ENCODE measurements around the gene PIBF1. TPM values are rescaled to one million over a fixed set of nuclear protein-coding genes. Genes with fewer than 3 reads are reported as not detected.

The PIBF1 gene
- total RNA-seq, 1 donor from 2014 or later = 16.9 TPM

DNA sequence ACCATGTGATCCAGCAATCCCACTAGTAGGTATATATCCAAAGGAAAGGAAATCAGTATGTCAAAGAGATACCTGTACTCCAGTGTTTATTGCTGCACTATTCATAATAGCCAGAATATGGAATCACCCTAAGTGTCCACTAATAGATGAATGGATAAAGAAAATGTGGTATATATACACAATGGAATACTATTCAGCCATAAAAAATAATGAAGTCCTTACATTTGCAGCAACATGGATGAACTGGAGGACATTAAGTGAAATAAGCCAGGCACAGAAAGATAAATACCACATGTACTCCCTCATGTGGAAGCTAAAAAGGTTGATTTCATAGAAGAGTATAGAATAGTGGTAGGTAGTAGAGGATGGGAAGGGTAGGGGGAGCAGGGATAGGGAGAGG lies 30.7 kb upstream of the PIBF1 start:
- intact Hi-C loops (cut with DNase I) = no loop called here
- Histone ChIP-seq H3K4me3 (no peak overlapping the region), H3K27me3 (no peaks in the 10 kb centered on the region), H3K27ac (no peak overlapping the region), H3K9me3 (no peaks in the 10 kb centered on the region), H3K4me1 (no peaks in the 10 kb centered on the region), H3K36me3 (peaks cover 0 to 15% of the 10 kb centered on the region in 2 donors)
- TF ChIP-seq POLR2AphosphoS5 (IDR thresholded peaks at IDR 0.05; ENCODE audit: insufficient read depth in 1 of 2, low read depth in 1 of 2) = no peak
- TF ChIP-seq, protein P1, sequence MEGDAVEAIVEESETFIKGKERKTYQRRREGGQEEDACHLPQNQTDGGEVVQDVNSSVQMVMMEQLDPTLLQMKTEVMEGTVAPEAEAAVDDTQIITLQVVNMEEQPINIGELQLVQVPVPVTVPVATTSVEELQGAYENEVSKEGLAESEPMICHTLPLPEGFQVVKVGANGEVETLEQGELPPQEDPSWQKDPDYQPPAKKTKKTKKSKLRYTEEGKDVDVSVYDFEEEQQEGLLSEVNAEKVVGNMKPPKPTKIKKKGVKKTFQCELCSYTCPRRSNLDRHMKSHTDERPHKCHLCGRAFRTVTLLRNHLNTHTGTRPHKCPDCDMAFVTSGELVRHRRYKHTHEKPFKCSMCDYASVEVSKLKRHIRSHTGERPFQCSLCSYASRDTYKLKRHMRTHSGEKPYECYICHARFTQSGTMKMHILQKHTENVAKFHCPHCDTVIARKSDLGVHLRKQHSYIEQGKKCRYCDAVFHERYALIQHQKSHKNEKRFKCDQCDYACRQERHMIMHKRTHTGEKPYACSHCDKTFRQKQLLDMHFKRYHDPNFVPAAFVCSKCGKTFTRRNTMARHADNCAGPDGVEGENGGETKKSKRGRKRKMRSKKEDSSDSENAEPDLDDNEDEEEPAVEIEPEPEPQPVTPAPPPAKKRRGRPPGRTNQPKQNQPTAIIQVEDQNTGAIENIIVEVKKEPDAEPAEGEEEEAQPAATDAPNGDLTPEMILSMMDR (IDR thresholded peaks at IDR 0.05) = no peak
- TF ChIP-seq POLR2A (IDR thresholded peaks at IDR 0.05) = no peak
- no peak for DNase-seq (ENCODE audit: extremely low spot score in 2 of 2)

GRCh38 chr13:72754111-72754510 lies 27.8 kb upstream of the PIBF1 start:
- no peak overlapping the region for H3K27ac ChIP-seq
- H3K4me3 ChIP-seq = no peak overlapping the region
- H3K27me3 ChIP-seq = no peaks in the 10 kb centered on the region
- H3K9me3 ChIP-seq = no peaks in the 10 kb centered on the region
- TF ChIP-seq POLR2AphosphoS5 (IDR thresholded peaks at IDR 0.05; ENCODE audit: insufficient read depth in 1 of 2, low read depth in 1 of 2) (no peak), POLR2A (IDR thresholded peaks at IDR 0.05) (no peak)
- TF ChIP-seq, protein P1 (IDR thresholded peaks at IDR 0.05) = no peak
- intact Hi-C loops (cut with DNase I) = no loop called here
- no peak for DNase-seq (ENCODE audit: extremely low spot score in 2 of 2)
- H3K4me1 ChIP-seq = no peaks in the 10 kb centered on the region
- peaks cover 0 to 39% of the 10 kb centered on the region in 2 donors for H3K36me3 ChIP-seq

DNA sequence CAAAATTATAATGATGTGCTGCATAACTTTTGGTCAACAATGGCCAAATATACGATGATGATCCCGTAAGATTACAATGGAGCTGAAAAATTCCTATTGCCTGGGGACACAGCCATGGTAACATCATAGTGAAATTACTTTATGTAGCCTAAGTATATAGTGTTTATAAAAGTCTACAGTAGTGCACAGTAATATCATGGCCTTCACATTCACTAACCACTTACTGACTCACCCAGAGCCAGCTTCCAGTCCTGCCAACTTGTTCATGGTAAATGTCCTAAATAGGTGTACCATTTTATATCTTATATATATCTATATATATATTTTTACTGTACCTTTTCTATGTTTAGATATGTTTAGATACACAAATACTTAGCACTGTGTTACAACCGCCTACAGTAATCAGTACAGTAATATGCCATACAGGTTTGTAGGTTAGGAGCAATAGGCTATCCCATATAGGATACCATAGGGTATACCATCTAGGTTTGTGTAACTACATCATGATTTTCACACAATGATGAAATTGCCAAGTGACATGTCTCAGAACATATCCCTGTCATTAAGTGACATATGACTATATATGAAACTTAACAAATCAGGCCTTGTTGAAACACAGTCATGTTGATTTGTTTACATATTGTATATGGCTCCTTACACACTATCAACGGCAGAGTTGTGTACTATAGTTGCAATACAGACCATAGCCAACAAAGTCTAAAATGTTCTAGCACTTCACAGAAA lies 24.0 kb upstream of the PIBF1 start:
- TF ChIP-seq, protein P1 (IDR thresholded peaks at IDR 0.05) = no peak
- TF ChIP-seq POLR2A (IDR thresholded peaks at IDR 0.05) (no peak), POLR2AphosphoS5 (IDR thresholded peaks at IDR 0.05; ENCODE audit: insufficient read depth in 1 of 2, low read depth in 1 of 2) (no peak)
- DNase-seq (ENCODE audit: extremely low spot score in 2 of 2) = no peak
- intact Hi-C loops (cut with DNase I) = no loop called here
- no peaks in the 10 kb centered on the region for H3K4me1 ChIP-seq
- H3K27ac ChIP-seq = no peak overlapping the region
- no peaks in the 10 kb centered on the region for H3K9me3 ChIP-seq
- no peak overlapping the region for H3K4me3 ChIP-seq
- peaks cover 0 to 76% of the 10 kb centered on the region in 2 donors for H3K36me3 ChIP-seq
- H3K27me3 ChIP-seq = no peaks in the 10 kb centered on the region

DNA sequence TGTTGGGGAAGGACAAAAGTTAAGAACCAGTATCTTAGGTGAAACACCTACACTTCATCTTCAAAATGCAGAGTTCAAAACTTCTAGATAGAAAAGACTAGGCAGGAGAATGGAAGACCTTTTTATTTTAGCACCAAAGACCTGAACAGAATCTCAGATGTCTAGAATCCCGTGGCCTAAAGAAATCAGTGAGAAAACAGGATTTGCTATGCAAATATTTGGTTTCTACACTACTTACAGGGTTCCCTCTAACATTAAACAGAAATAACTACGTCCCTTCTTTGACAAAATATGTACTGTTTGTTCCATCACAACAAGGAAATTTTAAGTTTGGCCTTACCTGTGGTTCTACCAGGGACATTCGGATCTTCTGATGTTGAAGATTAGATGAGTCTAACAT lies 21.7 kb upstream of the PIBF1 start:
- Histone ChIP-seq H3K27me3 (no peaks in the 10 kb centered on the region), H3K36me3 (peaks cover 0 to 89% of the 10 kb centered on the region in 2 donors), H3K27ac (no peak overlapping the region), H3K4me3 (no peak overlapping the region), H3K4me1 (no peaks in the 10 kb centered on the region), H3K9me3 (no peaks in the 10 kb centered on the region)
- intact Hi-C loops (cut with DNase I) = no loop called here
- DNase-seq (ENCODE audit: extremely low spot score in 2 of 2) = no peak
- TF ChIP-seq POLR2AphosphoS5 (IDR thresholded peaks at IDR 0.05; ENCODE audit: insufficient read depth in 1 of 2, low read depth in 1 of 2) (no peak), POLR2A (IDR thresholded peaks at IDR 0.05) (no peak)
- TF ChIP-seq, protein P1 (IDR thresholded peaks at IDR 0.05) = no peak

GRCh38 chr13:72763411-72763810 lies 18.5 kb upstream of the PIBF1 start:
- no peaks in the 10 kb centered on the region for H3K9me3 ChIP-seq
- TF ChIP-seq, protein P1 (IDR thresholded peaks at IDR 0.05) = no peak
- TF ChIP-seq POLR2A (IDR thresholded peaks at IDR 0.05) (no peak), POLR2AphosphoS5 (IDR thresholded peaks at IDR 0.05; ENCODE audit: insufficient read depth in 1 of 2, low read depth in 1 of 2) (no peak)
- intact Hi-C loops (cut with DNase I) = no loop called here
- H3K4me1 ChIP-seq = no peaks in the 10 kb centered on the region
- H3K27me3 ChIP-seq = no peaks in the 10 kb centered on the region
- peaks cover 0 to 96% of the 10 kb centered on the region in 2 donors for H3K36me3 ChIP-seq
- no peak for DNase-seq (ENCODE audit: extremely low spot score in 2 of 2)
- no peak overlapping the region for H3K4me3 ChIP-seq
- H3K27ac ChIP-seq = no peak overlapping the region

Measured in vagina (tissue), 2 donors.